Activated T-cell treated with anti-CD3 and anti-CD28 coated beads, Interleukin-2, amount 50 U/mL, for 48 hours (primary cell): ENCODE data around the gene CHRNA7.

Experiments
- DNase-seq, 2 experiments: peaks; one replicate each; pipeline ENCODE4 v3.0.0-alpha.2; 2020

CHRNA7 gene

DNA sequence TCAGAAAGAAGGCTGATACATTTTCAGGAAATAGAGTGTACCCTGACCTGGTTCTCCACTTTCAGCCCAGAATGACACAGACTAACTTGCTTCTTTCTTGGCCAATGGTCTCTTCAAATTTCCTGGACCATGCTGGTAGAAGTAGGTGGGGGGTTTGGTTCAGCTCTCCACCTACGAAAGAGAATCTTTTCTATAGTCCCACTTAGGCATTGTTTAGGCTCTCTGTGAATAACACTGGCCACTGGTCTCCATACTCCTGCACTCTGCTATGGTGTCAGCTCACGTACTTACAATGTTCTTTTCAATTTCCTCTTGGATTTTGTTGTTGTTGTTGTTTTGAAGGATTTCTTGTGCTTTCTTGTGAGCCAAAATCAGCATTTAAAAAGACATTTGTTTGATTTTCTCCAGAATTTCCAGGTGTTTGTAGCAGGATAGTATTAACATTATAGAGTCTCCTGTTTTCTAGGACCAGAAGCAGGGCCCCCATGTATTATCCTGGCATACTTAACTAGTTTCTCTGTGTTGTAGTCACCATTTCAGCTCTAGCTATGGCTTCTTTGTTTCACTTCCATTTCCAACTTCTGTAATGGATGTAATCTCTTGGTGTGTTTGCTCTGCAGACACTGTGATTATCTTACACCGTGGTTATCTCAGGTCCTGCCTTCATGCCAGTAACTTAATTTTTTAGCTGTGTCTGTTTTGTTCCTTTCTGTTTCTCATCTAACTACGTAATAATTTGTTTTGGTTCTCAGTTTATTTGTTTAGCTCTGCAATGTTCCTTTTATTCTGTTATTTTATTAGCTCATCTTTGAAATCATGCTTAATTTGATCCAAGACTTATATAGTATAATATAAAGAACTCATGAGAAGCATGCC, 61.4 kb downstream of the CHRNA7 start:
- no peak for DNase-seq

GRCh38 chr15:32096213-32096612, 65.9 kb downstream of the CHRNA7 start:
- no peak for DNase-seq

- no peak for DNase-seq
Observed at GRCh38 chr15:32096916-32097617, 66.8 kb downstream of the CHRNA7 start.

GRCh38 chr15:32098033-32098432, 67.7 kb downstream of the CHRNA7 start:
- no peak for DNase-seq

GRCh38 chr15:32099097-32099785, 68.9 kb downstream of the CHRNA7 start:
- no peak for DNase-seq

GRCh38 chr15:32099956-32100684, 69.8 kb downstream of the CHRNA7 start:
- DNase-seq, result no peak

GRCh38 chr15:32104061-32104995, 74.0 kb downstream of the CHRNA7 start:
- no peak for DNase-seq

- no peak for DNase-seq
Observed at GRCh38 chr15:32105258-32106241, 75.2 kb downstream of the CHRNA7 start.

- DNase-seq, result no peak
Observed at GRCh38 chr15:32106401-32107381, 76.4 kb downstream of the CHRNA7 start.

DNA sequence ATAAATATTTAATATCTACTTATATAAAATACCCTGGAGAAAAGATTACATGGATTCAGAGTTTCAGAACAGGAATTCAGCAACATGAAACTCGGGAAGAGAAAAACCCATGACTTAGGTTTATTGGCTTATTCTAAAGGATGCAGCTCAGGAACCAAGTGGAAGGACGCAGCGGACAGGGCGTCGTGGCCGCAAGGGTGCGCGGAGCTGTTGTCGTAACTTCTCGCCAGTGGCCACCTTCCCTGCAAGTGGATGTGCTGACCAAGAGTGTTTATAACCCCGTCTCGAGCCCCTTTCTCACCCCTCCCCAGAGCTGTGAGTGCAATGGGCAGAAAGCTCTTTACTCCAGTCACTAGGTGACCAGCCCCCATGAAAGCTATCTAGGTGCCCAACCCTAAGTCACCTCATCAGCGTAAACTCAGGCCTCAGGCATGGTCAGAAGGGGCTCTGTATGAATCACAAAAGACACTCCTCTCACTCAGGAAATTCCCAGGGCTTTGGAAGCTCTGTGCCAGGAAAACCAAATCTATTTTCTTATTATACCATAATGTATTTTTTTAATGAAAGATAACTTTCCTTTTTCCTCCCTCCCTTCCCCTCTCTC, 77.3 kb downstream of the CHRNA7 start:
- DNase-seq, result no peak

- DNase-seq, result no peak
Observed at GRCh38 chr15:32108661-32109060, 78.3 kb downstream of the CHRNA7 start.

DNA sequence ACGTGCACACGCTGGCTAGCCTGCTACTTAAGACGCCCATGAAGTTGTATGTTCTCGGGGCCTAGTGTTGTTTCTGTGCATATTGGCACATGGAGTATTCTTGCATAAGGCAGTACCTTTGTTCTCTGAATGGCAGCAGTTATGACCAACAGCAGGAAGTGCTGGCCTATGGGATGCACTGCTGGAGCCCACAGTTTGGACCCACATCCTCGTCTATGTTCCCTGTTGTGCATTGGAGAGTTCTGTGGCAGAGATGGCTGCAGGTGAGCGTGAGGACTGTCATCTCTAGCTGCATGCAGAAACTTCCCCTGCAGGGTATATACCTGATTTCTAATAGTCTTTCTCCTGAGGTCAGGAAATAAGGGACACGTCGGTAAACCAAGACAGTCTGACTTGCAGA, 81.8 kb downstream of the CHRNA7 start:
- DNase-seq, result no peak

- DNase-seq, result no peak
Observed at GRCh38 chr15:32113224-32113623, 82.9 kb downstream of the CHRNA7 start.

GRCh38 chr15:32117122-32117521, 86.8 kb downstream of the CHRNA7 start:
- no peak for DNase-seq

DNA sequence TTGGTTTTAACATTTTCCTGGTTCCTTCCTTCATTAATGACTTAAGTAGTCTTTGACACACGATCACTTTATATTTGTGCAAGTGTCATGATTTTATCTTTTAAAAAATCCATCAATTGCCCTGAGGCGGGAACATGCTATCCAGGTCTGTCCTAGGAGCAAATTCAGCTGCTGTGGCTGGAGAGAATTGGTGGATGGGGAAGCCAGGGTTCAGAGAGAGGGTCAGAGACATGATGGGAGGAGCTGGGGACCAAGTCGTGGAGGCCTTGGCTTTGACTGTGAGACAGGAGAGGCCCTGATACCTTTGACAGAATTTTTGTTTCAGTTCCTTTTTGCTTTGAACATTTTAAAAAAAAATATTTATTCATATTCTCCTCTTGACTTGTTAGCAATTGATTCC, 89.0 kb downstream of the CHRNA7 start:
- no peak for DNase-seq

- DNase-seq, result no peak
Observed at GRCh38 chr15:32119694-32120330, 89.5 kb downstream of the CHRNA7 start.

GRCh38 chr15:32120577-32121383, 90.5 kb downstream of the CHRNA7 start:
- DNase-seq, result no peak

DNA sequence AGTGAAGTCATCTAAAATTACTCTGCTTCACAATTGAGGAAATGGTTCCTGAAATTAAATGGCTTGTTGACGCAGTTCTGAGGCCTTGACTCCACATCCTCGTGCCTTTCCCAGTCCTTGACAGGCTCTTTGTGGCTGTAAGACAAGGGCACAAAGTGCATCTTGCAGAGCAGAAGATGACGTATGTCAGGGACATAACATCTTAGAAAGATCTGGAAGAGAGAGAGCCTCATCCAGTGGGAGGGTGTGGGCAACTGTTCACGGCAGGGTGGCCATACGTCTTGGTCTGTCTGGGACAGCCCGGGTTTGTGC, 91.0 kb downstream of the CHRNA7 start:
- no peak for DNase-seq
